GM04504 (cell line): ENCODE measurements around the gene EDARADD.
"Not testable (repeated sequence)": the region's sequence is repeated elsewhere in the genome, so short reads cannot be mapped to it uniquely, and the experiment has no call there.

ENCODE experiments used
- DNase-seq: peaks from one replicate; pipeline ENCODE4 v3.0.0-alpha.2; 2012; ENCODE audit warnings: low read depth

The EDARADD gene

DNA sequence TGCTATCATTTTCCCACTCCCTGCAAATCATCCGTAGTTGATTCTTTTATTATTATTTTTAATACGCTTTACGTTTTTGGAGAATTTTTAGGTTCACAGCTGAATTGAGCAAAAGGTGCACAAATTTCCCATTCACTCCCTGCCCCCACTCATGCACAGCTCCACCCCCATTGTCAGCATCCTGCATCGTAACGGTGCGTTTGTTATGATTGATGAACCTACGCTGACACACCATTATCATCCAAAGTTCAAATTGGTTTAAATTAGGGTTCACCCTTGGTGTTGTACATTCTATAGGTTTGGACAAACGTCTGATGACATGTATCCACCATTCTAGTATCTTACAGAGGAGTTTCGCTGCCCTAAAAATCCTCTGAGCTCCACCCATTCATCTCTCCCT, 44.5 kb downstream of the EDARADD start:
- no peak for DNase-seq

DNA sequence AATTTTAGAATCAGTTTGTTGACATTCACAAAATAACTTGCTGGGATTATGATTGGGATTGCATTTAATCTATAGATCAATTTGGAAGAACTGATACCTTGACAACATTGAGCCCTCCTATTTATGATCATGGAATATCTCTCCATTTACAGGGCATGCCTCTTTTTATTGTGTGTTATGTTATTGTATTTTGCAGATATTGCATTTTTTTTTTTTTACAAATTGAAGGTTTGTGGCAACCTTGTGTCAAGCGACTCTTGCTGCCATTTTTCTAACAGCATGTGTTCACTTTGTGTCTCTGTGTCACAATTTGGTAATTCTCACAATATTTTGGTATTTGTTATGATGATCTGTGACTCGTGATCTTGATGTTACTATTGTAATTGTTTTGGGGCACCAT, 46.3 kb downstream of the EDARADD start:
- DNase-seq, result no peak

DNA sequence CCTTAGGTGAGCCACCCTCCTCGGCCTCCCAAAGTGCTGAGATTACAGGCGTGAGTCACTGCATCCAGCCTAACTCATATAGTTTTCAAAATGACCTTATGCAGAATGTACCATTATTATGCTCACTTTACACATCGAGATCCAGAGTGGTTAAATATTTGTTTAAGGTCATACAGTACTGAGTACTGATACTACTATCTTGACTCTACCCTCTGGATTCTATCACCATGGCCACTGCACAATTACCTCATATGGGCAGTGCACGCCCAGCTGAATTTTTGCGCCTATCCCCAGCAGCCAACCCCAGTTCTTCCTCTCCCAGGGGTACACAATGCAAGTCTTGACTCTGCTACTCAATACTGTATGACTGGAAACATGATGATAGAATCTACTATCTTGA, 56.7 kb downstream of the EDARADD start:
- DNase-seq, result no peak

DNA sequence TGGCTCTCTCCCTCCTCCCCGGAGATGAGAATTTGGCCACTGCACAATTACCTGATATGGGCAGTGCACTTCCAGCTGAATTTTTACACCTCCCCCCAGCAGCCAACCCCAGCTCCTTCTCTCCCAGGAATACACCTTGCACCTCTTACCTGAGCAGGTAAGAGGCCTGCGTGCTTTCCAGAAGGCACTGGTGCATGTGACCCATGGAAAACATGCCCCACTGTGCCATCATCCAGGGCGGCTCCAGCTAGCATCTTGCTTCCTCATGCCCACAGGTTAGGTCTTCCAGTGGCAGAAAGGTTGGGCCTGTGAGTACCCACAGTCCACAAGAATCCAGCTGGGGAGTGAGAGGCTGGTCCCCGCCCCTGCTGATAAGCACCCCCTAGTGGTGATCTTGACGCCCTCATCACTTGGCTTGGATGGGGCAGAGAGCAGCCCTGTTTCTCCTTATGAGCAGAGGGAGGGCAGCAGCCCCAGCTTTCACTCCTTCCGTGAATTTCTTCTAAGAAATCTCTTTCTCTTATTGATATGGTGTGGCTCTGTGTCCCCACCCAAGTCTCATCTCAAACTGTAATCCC, 57.8 kb downstream of the EDARADD start:
- DNase-seq, result no peak

DNA sequence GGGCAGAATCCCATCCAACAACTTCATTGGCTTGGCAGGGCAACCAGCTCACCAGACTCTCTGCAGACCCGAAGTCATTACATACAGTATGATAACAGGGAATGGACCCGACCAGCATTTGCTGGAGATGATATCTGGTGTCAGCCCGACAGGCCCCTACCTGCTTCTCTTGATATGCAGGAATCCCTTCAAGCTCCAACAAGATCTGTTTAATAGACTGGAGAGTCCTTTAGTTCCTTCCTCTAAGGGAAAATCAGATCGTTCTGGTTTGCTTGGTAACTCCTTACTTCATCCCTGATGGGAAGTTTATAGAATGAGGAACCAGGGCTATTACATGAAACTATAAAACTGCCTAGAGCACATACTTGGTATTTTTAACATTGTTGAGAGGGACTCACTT, 61.2 kb downstream of the EDARADD start:
- no peak for DNase-seq

DNA sequence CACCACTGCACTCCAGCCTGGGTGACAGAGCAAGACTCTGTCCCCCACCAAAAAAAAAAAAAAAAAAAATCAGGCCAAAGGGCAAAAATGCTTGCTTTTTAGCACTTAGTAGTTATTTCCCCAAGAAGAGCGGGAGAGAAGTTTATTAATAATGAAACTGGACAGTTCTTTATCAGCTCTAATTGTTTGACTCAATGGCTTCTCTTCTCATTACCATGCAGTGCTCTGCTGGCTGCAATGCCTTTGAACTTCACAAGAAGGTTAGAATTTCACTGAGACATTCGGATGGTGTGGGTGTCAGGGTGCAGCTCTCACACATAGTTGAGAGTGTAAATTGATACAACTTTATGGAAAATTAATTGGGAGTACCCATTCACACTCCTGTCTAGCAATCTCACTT, 63.7 kb downstream of the EDARADD start:
- DNase-seq, result no peak

DNA sequence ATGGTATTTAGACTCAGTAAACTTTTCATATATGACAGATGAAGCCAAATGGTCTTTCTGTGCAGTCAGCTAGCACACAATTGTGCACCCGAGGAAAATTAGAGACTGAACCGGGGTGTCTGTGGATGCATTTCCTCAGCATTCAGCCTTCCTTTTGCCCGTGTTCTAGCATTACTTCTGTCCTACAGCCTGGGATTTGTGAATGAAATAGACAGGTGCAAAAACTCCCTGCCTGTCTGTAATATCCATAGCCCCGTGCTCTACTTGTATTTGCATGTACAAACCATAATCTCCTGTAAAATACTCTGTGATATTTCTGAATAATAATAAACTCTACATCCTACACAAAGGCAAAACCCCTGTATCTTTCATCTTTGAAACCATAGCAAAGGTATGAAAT, 64.9 kb downstream of the EDARADD start:
- no peak for DNase-seq

DNA sequence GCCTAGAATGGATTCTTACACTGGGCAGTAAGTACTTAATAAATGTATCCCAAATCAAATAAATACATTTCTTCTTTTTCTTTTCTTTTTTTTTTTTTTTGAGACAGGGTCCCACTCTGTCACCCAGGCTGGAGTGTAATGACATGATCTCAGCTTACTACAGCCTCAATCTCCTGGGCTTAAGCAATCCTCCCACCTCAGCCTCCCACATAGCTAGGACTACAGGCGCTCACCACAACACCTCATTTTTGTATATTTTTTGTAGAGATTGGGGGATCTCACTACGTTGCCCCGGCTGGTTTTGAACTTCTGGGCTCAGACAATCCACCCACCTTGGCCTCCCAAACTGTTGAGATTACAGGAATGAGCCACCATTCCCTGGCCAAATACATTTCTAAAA, 66.0 kb downstream of the EDARADD start:
- no peak for DNase-seq

DNA sequence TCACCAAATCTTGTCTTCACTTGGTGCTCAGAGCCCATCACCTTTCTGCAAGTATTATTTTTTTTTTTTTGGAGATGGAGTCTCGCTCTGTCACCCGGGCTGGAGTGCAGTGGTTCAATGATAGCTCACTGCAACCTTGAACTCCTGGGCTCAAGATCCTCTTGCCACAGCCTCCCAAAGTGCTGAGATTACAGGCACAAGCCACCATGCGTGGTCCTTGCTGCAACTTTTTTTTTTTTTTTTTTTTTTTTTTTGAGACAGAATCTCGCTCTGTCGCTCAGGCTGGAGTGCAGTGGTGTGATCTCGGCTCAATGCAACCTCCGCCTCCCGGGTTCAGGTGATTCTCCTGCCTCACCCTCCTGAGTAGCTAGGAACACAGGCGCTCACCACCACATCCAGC, 70.1 kb downstream of the EDARADD start:
- not testable (repeated sequence) for DNase-seq

DNA sequence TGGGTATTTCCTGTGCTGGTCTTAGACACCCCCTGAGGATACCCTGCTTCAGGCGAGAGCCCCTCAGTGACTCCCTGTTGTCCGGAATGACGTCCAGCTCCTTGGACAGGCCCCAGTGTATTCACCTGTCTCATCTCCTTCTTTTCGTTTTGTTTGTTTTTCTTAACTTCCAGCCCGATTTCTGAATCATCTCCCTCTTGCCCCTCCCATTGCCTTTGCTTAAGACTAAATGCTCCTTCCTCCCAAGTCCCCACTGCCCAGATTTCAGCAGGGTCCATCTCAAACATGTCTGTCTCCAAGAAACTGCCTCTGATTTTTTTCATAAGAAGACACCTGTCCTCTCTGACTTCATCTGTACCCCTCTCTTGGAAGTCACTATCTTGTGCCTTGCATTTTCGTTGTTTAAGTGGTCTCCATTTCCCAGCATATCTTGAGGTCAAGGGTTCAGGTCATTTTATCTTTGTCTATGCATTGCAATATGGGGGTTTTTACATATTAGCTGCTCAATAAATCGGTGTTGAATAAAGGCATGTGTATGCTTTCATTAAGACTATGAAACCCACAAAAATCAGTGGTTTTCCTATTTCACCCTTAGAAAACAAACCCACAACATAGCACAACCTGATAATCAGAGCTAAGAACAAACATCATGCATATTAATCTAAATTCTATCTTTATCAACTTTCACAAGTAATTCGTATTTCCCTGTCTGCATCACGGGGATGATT, 71.3 kb downstream of the EDARADD start:
- no peak for DNase-seq

DNA sequence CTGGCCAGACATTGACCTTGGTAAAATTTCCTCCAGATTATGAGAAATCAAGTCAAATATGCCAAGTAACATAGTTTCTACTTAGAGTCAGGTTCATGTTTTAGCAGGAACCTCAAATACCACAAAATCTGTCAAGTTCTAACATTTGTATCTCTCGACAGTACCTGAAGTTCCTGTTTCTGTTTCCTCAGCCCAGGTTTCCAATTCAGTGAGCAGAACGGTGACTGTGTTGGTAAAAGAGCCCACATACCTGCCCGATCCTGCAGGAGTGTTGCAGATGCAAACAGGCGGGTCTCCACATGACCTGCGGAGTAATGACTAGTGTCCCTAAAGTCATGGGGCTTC, 71.8 kb downstream of the EDARADD start:
- DNase-seq, result no peak

DNA sequence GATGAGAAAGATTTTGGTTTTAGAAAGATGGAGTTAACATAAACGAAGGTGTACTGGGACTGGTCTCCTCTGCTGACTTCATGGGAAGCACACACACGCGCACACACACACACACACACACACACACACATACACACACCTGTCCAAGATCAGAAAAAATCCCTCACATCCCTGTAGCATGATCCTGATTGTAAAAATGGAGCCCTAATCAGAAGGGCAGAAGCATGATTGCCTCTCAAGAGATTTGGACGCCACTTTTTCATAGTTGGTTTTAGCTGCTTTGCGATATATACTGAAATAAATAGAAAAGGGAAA, 73.2 kb downstream of the EDARADD start:
- DNase-seq, result no peak

DNA sequence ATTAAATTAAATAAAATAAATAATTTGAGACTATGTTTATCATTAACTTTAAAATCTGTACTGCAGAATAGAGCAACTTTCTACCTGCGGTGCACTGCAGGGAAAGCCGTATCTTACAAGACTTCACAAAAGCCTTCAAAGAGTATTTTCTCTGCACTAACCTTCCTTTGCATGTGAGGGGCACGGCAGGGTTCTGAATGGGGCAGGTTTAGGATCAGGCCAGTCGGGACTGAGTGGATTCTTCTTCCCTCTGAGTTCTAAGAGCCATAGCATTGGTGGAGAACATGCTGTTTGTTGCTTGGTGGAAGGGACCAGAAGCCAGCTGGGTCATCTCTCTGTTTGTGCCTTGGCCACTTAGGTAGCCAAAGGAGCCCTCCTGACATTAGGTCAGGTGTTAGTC, 74.5 kb downstream of the EDARADD start:
- DNase-seq, result no peak

DNA sequence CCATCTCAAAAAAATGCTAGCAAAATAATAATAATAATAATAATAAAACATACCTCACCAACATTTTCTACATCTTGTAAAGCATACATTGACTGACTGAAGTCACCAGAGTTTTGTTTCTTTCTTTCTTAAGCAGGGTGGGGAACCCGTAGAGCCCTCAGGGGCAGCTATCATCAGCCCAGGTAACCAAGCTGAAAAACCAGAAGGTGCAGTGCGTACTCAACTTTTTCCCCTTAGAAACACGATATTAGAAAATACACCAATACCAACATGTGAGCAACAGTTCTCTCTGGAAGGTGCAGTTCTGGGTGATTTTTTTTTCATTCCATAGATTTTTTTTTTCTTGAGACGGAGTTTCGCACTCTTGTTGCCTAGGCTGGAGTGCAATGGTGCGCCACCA, 75.4 kb downstream of the EDARADD start:
- DNase-seq, result no peak

DNA sequence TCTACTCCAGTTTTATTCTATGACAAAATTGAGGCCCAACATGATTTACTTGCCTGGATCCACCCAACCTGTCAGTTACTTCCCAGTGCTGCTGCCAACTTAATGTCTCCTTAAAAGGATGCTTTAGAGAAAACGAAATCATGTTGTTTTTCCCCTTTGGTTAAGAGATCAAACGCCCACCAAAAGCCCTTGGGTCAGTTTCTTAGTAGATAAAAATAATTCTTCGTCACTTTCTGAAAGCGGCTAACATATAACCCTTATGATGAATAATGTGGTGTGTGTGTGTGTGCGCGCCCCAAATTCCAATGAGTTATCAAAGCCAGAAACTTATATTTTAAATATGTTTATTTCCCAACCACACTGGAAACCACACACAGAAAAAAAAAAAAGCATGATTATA, 77.0 kb downstream of the EDARADD start:
- no peak for DNase-seq

DNA sequence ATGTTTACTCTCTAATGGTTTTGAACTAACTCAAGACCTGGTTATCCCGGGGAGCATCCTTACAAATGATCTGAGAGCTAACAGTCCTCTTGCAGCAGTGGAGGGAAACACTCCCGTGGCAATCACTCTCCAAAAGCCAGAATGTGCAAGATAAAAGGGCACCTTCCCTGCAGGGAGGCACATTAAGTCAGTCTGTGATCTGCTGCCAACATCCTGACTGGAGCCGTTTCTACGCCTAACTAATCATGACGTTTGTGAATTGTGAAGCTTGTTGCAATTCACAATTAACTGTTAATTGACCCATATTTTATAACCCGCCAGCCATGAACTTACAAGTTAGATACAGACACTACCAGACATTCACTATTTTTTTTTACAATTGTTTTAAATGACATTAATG, 77.6 kb downstream of the EDARADD start:
- DNase-seq, result no peak

DNA sequence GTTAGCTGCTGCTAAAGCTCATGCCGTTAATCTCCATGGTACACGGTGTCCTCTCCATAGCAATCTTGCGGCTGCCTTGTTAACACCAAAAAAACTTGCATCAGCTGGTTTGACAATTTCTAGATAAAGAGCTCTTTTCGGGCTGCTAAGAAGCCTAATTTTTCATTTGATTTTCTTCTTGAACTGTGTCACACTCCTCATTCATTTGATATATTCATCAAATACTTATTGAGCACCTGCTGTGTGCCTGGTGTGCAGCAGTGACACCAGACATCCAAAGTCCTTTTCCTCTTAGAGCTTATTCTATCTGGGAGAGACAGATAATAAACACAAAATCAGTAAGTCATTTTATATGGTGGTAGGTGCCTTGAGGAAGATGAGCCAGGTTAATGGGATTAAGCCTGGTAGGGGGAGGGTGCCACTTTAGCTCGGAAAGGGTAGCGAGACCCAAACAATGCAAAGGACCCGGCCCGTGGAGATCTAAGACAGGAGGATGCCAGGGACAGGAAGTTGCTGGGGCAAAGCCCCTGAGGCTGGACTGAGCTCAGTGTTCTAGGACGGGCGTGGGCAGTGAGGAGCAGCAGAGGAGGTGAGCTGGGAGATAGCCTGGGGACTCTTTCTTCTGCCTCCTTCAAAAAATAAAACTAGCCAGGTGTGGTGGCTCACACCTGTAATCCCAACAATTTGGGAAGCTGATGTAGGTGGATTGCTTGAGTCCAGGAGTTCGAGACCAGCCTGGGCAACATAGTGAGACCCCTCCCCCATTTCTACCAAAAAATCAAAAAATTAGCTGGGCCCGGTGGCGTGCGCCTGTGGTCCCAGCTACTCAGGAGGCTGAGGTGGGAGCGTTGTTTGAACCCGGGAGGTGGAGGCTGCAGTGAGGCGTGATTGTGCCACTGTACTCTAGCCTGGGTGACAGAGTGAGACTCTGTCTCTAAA, 79.0 kb downstream of the EDARADD start:
- no peak for DNase-seq

DNA sequence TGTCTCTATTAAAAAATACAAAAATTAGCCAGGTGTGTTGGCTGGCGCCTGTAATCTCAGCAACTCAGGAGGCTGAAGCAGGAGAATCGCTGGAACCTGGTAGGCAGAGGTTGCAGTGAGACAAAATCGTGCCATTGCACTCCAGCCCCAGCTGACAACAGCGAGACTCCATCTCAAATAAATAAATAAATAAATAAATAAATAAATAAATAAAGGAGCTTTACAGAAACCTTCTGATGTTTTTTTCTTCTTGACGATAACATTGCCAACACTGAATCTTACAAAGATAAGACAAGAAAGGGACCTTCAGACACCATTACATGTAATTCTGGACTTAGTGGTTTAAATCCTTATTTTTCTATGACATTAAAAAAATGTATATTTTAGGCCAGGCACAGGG, 81.9 kb downstream of the EDARADD start:
- DNase-seq, result no peak

DNA sequence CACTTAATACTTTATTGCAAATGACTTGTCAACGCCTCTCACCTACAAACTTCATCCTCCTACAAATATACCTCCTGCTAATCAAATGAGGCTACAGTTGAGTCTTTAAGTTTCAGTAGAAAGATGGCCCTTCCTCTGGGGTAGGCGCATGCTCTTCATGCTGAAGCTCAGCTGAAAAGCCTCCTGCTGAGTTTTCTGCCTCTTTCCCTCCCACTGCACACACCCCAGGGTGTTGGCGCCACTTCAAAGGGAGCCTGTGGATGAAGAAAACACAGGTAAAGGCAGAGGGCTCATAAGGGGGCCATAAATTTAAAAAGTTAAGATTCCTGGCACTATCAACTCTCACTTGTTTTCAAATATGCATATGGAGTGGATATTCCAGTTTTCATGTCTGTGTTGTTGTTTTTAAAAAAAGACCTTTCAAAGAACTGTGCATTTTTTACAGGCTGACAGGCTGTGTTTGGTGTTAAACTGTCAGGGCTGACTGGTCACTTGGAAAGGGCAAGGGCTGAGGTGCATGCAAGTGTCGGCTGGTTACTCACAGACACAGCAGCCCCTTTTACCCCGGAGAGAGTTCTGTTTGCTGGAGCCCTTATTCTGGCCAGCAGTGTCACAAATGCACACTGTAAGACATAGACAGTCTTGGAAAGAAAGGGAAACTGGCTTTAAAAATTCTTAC, 86.8 kb downstream of the EDARADD start:
- no peak for DNase-seq

DNA sequence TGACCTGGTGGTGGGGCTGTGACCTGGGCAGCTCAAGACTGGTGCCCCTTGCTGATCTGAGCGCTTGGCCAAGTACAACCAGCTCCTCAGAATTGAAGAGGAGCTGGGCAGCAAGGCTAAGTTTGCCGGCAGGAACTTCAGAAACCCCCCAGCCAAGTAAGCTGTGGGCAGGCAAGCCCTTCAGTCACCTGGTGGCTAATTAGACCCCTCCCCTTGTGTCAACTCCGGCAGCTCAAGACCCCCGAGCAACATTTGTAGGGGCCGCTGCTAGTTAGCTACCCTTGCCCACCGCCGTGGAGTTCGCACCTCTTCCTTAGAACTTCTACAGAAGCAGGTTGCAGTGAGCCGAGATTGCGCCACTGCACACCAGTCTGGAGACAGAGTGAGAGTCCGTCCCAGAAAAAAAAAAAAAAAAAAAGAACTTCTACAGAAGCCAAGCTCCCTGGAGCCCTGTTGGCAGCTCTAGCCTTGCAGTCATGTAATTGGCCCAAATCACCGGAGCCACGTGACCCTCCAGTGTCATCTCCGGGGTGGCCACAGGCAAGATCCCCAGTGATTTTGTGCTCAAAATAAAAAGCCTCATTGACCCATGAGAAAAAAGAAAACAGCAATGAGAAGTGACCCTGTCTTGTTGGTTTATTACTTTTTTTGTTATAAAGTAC, 90.4 kb downstream of the EDARADD start:
- no peak for DNase-seq

DNA sequence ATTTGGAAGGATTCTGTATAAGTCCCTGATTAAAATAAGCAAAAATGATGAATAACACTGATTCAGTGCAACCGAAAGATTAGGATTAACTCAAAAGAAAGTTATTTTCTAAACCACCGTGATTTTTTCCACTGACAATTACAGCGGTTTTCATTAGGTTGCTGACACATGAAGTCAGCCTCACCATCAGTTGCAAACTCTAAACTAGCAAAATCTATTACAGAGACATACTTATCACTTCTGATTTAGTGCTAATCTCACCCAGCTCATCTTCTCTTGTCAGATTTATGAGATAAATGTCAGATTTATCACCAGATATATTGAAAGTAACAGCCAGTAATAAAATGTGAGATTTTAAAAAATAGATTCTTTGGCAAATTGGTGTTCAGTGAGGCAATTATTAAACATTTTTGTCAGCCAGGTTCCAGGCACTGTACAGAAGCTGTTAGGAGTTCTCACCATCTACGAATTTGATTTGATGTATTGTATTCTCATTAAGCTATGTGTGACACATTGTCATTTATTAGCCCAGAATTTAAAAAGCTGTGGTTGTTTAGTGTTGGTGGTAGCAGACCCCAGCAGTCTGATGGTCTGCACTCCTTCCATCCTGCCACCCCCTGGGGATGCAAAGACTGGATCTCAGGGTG, 92.4 kb downstream of the EDARADD start:
- no peak for DNase-seq

DNA sequence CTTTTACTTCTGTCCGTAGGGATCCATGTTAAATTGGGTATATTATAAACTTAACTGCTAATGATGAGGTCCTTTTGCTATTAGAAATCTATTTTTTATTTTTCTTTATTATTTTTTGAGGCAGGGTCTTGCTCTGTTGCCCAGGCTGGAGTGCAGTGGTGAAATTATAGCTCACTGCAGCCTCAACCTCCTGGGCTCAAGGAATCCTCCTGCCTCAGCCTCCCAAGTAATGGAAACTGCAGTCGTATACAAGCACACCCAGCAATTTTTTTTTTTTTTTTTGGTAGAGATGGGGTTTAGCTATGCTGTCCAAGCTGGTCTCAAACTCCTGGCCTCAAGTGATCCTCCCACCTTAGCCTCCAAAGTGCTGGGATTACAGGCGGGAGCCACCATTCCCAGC, 95.1 kb downstream of the EDARADD start:
- not testable (repeated sequence) for DNase-seq
